Left kidney (tissue), 2 donors: ENCODE measurements around the gene DDX46. TPM values are rescaled to one million over a fixed set of nuclear protein-coding genes. Genes with fewer than 3 reads are reported as not detected.
"Not testable (repeated sequence)": the region's sequence is repeated elsewhere in the genome, so short reads cannot be mapped to it uniquely, and the experiment has no call there.

Source experiments
- DNase-seq: peaks from one replicate; pipeline ENCODE4 v3.0.0-alpha.2; 2013
- polyA plus RNA-seq: library from polyadenylated mRNA; unstranded; fragments of 120-200 nt; gene quantifications from one replicate; pipeline ENCODE4 v1.2.1, GENCODE V29; 2013; ENCODE audit not compliant: insufficient read length

The DDX46 gene
- polyA plus RNA-seq, 1 donor = 110 TPM

DNA sequence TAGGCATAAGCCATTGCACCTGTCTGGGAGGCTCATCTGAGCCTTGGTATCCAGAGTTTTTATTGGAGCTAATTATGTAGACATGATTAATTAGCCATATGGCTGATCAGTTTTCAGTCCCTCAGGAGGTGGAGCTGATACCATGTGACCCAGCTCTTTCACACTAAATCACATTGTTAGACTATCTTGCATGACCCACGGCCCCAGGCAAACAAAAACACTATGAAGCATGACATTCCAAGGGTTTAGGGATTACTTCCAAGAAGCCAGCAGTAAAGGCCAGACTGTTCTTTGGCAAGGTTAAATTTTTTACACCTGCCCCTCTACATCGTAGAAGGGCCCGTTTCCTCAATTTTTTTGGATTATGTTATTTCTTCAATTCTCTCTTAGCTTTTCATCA lies 82.2 kb downstream of the DDX46 start:
- DNase-seq = no peak

DNA sequence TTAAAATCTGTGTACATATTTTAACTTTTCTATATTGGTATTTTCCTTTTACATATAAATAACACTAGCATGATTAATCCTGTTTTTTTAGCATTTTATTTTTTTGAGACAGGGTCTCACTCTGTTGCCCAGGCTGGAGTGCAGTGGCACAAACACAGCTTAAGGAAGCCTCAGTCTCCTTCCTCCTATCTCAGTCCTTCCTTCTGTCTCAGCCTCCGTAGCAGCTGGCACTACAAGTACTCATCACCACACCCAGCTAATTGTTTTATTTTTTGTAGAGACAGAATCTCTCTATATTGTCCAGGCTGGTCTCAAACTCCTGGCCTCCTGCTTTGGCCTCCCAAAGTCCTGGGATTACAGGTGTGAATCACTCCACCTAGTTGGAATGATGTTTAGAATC lies 85.7 kb downstream of the DDX46 start:
- no peak for DNase-seq

DNA sequence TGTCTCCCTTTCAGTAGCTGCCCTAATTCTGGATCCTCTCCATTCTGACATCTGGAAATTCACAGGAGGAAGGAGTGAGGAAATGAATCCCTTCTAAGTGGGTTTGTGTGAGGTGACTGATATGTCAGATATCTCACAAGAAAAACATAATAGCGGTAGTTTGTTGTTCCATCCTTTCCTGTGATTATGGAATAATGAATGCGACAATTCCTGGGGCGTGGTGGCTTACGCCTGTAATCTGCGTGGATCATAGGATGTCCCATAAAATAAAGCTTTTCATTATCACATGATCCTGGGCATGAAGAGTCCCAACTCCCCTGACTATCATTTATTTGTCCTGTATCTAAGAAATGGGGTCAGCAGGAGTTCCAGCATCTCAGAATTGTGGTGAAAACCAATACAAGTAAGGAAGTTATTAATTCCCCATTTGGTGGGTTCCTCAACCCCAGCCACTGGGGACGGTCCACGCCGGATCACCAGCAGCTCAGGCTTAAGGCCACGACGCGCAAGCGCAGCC lies 86.8 kb downstream of the DDX46 start:
- no peak for DNase-seq

DNA sequence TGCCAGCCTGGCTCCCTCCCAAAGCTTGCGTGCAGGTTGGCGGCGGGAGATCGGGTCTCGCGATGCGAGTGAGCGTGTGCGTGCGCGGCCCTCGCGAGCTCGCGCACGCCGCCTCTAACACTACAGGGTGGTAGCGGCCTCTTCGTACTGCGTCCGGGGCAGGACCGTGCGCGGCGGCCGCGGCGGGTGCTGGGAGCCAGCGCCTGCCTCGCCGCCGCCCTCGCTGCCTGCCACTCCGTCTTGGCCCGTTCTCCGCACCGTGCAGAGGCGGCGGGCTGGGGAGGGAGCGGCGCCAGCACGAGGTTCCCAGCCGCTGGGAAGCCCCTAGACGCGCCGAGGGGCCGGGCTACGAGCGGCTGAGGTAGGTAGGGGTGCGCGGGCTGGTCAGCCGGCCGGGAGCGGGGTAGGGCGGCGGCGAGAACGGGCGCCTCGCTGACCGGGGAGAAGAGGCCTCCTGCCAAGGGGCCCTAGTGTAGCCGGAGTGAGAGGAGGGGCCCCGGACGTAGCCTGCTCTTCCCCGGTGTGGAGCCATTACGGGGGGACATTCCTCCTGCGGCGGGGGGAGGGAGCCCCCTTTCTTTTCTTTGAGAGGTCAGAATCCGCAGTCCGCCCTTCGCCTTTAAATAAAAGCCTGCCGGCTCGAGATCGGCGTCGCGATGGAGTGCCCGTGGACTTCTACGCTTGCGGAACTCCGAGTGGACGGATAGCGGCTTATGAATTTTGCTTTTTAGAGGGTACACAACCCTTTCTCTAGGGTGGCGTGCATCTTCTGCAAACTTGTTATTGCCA lies 87.5 kb downstream of the DDX46 start, which contains the start of gene C5orf24:
Gene C5orf24 (plus strand): TSS at position 117 of the 789 bp plus-strand sequence. CDS start 8,933 bp downstream, outside the sequence.
- peak; percentile 93 for DNase-seq

DNA sequence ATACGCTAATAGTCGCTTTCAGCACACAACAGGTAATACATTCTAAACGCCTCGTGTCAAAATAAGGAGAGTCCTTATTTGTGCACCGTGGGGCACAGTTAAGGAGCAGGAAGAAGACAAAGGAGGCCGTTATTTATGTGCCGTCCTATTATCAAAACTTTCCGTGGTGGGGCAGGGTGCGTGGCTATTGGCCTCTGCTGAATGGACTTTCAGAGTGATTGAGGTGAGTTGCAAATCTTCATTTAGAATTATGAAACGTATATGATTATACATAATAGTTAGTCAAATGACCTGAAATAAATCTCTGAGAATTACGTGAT lies 88.0 kb downstream of the DDX46 start:
- peak; percentile 31 for DNase-seq

DNA sequence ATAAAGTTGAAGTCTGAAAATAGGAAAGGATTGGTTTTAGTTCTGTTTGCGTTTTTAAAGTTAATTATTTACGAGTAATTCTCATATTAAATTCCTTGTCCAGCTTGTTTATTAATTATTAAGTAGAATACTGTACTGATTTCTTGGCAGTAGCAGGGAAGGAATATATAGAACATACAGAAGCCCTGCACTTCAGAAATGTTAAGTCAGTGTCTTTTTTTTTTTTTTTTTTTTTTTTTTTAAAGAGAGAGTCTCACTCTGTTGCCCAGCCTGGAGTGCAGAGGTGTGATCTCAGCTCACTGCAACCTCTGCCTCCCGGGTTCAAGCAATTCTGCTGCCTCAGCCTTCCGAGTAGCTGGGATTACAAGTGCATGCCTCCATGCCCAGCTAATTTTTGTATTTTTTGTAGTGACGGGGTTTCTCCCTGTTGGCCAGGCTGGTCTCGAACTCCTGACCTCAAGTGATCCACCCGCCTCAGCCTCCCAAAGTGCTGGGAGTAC lies 90.9 kb downstream of the DDX46 start:
- DNase-seq = not testable (repeated sequence)

DNA sequence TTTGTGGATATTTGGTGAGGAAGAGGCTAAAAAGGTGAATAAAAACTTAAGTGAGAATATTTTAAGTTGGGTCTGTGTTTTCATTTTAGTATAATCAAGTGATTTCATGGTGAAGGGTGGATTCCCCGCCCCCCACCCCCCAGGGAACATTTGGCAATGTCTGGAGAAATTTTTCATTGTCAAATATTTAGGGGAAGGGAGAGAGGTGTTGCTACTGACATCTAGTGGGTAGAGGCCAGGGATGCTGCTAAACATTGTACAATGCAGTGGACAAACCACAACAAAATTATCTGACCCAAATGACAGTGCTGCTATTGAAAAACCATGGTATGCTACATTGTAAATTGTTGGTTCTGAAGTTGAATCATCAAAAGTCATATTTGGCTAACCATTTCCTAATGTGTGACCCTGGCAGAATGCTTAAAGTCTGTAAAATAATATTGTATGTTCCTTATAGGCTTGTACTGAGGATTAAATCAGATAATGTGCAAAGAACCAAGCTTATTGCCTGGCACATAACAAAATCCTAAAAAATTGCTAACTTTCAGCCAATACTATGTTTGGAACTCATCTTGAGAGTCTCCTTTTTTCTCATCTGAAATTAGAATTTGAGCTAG lies 92.8 kb downstream of the DDX46 start:
- DNase-seq = no peak

DNA sequence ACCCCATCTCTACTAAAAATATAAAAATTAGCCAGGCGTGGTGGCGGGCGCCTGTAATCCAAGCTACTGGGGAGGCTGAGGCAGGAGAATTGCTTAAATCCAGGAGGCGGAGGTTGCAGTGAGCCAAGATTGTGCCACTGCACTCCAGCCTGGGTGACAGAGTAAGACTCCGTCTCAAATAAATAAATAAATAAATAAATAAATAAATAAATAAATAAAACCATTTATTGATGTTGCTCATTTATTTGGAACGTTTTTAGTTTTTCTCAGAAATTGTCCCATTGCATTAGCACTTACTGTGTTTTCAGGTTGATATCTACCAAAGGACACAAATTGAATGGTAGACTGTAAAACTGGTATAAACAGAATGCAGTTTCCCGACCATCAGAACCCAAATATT lies 97.9 kb downstream of the DDX46 start:
- not testable (repeated sequence) for DNase-seq

DNA sequence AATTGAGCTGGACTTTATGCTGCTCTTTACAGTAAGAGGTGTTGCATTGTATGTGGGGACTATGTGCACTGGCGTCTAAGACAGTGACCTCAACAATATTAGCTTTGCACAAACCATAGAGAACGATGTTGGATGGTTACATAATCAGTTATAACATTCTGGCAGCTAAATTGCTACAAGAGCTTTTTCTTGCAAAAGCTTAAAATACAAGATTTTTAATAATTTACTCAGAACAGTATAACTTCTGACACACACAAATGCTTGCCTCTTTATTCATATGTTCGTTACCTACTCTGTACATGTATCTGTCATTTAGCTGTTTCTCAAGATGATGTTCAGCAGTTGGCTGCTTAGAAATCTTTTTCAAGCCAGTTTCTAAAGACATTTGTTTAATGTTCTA lies 98.8 kb downstream of the DDX46 start:
- no peak for DNase-seq

DNA sequence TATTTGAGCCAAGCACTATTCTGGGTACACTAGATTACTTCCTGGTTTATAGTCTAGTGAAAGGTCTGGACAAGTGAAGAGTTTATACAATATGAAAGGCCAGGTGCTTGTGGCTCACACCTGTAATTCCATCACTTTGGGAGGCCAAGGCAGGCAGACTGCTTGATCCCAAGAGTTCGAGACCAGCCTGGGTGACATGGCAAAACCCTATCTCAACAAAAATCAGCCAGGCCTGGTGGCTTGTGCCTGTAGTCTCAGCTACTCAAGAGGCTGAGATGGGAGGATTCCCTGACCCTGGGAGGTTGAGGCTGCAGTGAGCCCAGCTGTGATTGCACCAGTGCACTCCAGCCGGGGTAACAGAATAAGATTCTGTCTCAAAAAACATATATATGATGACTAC lies 106.1 kb downstream of the DDX46 start:
- no peak for DNase-seq

DNA sequence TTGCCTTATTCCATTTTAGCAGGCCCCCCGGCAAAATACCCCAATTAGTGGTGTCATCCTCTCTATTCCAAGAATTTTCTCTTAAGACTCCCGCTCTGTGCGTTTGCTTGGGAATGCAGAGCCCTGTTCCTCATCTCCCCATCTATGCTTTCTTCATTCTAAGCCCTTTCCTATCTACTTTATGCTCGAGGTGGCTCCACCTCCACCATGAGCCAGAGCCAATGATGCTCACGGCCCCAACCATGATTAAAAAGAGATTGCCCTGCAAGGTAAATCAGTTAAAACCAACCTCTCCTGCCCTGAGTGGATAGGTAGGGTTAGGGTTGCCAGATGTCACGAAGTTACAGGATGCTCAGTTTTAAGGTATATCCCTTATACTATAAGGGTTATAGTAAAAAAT lies 114.9 kb downstream of the DDX46 start:
- DNase-seq = no peak

DNA sequence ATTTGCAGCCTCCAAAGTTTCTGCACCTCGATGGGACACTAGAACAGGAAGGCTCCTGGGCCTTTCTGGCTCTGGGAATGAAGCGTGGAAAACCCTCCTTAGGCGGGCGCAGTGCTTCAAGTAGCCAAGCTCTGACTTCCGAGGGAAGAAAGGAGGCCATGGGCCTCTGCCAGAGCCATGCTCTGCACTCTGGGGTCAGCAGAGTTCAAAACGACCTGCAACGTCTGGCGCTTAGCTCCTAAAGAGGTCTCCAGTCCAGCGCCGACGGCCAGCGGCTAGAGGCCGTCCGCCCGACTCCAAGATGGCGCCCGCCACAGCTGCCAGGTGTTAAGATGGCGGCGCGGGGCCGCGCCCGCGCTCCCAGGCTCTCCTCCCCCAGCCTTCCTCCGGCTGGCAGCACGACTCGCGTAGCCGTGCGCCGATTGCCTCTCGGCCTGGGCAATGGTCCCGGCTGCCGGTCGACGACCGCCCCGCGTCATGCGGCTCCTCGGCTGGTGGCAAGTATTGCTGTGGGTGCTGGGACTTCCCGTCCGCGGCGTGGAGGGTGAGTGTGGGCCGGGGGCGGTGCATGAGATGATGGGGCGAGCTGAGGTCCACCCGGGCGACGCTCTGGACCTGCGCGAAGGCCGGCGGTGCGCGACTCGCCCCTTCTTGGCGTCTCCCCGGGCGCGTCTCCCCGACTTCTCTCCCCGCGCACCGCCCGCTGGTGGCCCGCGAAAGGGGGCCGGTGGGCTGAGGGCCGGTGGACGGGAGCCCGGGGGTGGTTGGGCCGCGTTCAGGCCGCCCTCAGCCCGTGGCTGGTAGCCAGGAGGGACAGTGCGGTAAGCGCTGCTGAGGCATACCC lies 115.6 kb downstream of the DDX46 start, which contains the start of gene TXNDC15:
Gene TXNDC15 (plus strand): TSS at position 385 of the 844 bp plus-strand sequence. CDS start 57 bp downstream, at position 442.
- peak; percentile 89 for DNase-seq

DNA sequence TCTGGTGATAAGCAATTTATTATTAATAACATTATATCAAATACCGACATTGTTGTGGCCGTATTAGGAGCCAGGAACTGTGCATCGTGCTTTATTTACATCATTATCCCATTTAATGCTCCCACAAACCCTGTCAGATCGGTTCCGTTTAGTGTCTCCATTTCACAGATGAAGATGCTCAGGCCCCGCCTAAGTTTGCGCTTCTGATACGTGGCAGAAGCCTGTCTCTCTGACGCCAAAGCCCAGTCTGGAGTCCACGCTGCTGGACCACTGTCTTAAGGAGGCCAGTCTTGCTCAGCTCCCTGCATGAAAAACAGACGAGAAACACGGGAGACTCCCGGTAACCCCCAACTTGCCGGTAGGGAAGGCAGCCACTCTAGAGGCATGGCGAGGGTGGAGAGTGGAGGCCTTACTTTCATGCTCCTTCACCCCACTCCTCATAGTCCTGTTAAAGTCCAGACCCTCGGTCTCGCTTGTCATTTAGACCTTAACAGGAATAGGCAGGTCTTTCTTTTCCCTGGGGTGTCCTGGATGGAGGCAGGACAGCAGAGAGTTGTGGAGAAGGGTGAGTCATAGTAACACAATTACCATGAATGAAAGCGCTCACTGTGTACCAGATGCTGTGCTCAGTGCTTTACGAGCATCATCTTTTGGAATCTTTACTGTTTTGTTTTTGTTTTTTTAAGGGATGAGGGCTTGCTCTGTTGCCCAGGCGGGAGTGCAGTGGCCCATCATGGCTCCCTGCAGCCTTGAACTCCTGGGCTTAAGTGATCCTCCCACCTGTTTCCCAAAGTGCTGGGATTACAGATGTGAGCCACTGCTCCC lies 116.5 kb downstream of the DDX46 start:
- peak; percentile 44 for DNase-seq

DNA sequence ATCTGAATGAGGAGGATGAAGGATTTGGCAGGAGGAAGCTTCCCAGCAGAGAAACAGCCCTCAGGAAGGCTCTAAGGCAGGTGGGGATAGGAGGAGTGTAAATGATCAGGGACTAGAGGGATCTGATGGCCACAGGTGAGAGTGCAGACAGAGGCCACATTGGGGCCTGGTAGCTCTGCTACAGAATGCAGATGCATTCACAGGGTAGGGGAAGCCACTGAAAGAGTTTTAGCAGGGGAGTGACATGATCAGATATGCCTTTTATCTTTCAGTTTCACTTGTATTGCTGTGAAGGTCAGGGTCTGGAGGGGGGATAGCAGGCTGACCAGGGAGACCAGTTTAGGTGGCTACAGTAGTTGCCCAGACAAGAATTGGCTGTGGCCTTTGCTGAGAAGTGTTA lies 118.6 kb downstream of the DDX46 start:
- no peak for DNase-seq

DNA sequence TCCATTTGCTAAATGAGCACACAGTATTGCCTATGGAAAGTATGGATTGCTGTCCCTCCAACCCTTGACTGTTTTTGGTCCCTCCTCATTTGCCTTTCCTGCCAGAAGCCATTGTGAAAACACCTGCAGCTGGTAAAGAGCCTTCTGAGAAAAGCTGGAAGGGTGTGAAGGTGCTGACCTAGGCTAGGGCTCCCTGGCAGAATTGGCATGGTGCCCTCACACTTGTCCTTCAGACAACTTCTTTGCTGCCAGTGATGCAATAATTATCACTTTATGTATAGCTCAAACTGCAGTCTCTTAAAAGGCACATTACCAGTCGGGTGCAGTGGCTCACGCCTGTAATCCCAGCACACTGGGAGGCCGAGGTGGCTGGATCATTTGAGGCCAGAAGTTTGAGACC lies 119.8 kb downstream of the DDX46 start:
- no peak for DNase-seq

DNA sequence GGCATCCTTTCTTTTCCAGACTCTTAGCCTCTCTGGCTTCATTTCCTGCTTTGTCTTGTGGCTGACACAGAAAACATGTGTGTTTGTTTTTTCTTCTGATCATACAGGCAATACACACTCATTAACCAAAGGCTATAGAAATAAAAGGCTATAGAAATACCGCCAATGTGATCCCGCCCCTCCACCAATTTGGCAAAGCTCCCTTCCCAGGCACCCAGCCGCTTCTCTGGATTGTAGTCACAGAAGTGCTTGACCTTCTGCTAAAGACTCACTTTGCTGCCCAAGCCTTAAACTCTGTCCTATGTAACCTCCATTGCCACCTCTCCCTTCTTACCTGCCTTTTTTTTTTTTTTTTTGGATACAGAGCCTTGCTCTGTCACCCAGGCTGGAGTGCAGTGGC lies 120.9 kb downstream of the DDX46 start:
- no peak for DNase-seq

Other genes starting within 250 kb of the DDX46 start
- gene JADE2, start 233.1 kb upstream of the DDX46 start, polyA plus RNA-seq = 10.5 TPM
- gene SAR1B, start 126.0 kb upstream of the DDX46 start, polyA plus RNA-seq = 47.8 TPM
- 23.7 TPM for gene SEC24A, start 110.0 kb upstream of the DDX46 start, polyA plus RNA-seq
- 64.7 TPM for gene CAMLG, start 20.2 kb upstream of the DDX46 start, polyA plus RNA-seq
- gene C5orf24, start 87.2 kb downstream of the DDX46 start, polyA plus RNA-seq = 119 TPM
- gene TXNDC15, start 115.6 kb downstream of the DDX46 start, polyA plus RNA-seq = 82.3 TPM
- gene PCBD2, start 146.4 kb downstream of the DDX46 start, polyA plus RNA-seq = 17.1 TPM
- 1.7 TPM for gene CATSPER3, start 209.1 kb downstream of the DDX46 start, polyA plus RNA-seq